WTC11 (cell line): ENCODE measurements around the gene TMEM117. TPM values are rescaled to one million over a fixed set of nuclear protein-coding genes. Genes with fewer than 3 reads are reported as not detected.

Source experiments
- ATAC-seq: fragments of 200-7000 bp; cut with Tn5 transposase; 2 replicates; pipeline ENCODE4 v1.10.0; 2021; ENCODE audit warnings: mild to moderate bottlenecking, moderate library complexity
- CTCF ChIA-PET: fragments of 300-600 bp; sonication (Branson Sonifier 250); formaldehyde crosslinking; loops from one replicate; lab custom pipeline; 2021; ENCODE audit warnings: antibody characterized with exemption; lab: Charles Lee
- POLR2A ChIA-PET: fragments of 350-600 bp; sonication (Branson Sonifier 250); formaldehyde crosslinking; loops from one replicate; lab custom pipeline; 2021; ENCODE audit warnings: antibody characterized with exemption; lab: Charles Lee
- DNase-seq: peaks from one replicate; pipeline ENCODE4 v3.0.0; 2021; ENCODE audit warnings: low spot score
- H3K27ac Mint-ChIP-seq: 2 replicates; pipeline ENCODE4 v1.8.0; 2021; ENCODE audit warnings: mixed read lengths
- H3K27me3 Mint-ChIP-seq: 2 replicates; pipeline ENCODE4 v1.8.0; 2021; ENCODE audit warnings: low read depth, mild to moderate bottlenecking, moderate library complexity, mixed read lengths
- H3K36me3 Mint-ChIP-seq: 2 replicates; pipeline ENCODE4 v1.8.0; 2021; ENCODE audit warnings: mixed read lengths
- H3K4me1 Mint-ChIP-seq: 2 replicates; pipeline ENCODE4 v1.8.0; 2022; ENCODE audit warnings: mixed read lengths
- H3K4me3 Mint-ChIP-seq: 2 replicates; pipeline ENCODE4 v1.8.0; 2021; ENCODE audit warnings: mild to moderate bottlenecking, moderate library complexity, mixed read lengths
- H3K9me3 Mint-ChIP-seq: 2 replicates; pipeline ENCODE4 v1.8.0; 2021; ENCODE audit warnings: mixed read lengths
- ESRRA ChIP-seq: sonication (generic); formaldehyde crosslinking; IDR thresholded peaks from 2 replicates; pipeline ENCODE4 v1.8.1; 2022; ENCODE audit warnings: mild to moderate bottlenecking, missing genetic modification reagents, borderline replicate concordance
- ETV6 ChIP-seq: sonication (generic); formaldehyde crosslinking; IDR thresholded peaks from 2 replicates; pipeline ENCODE4 v1.8.1; 2022; ENCODE audit warnings: mild to moderate bottlenecking, missing genetic modification reagents
- MXD4 ChIP-seq: fragments of 250-450 bp; sonication (Bioruptor Pico); IDR thresholded peaks from 2 replicates; pipeline ENCODE4 v1.8.0; 2021; ENCODE audit warnings: mild to moderate bottlenecking, moderate library complexity, borderline replicate concordance
- MYBL2 ChIP-seq: sonication (generic); formaldehyde crosslinking; IDR thresholded peaks from 2 replicates; pipeline ENCODE4 v1.8.1; 2023; ENCODE audit warnings: mild to moderate bottlenecking, moderate library complexity, missing genetic modification reagents
- PRRX2 ChIP-seq: fragments of 250-450 bp; sonication (Bioruptor Pico); IDR thresholded peaks from 2 replicates; pipeline ENCODE4 v1.8.0; 2021; ENCODE audit warnings: mild to moderate bottlenecking
- ZNF121 ChIP-seq: sonication (generic); formaldehyde crosslinking; IDR thresholded peaks from 2 replicates; pipeline ENCODE4 v1.8.0; 2023; ENCODE audit warnings: missing genetic modification reagents
- ZNF416 ChIP-seq: fragments of 250-450 bp; sonication (Bioruptor Pico); IDR thresholded peaks from 2 replicates; pipeline ENCODE4 v1.9.0; 2021; ENCODE audit warnings: mild to moderate bottlenecking, inconsistent platforms
- total RNA-seq: library from RNA; stranded (reverse); gene quantifications from 3 replicates; pipeline ENCODE4 v1.2.3, GENCODE V29; 2021
- TF ChIP-seq, protein P1 (sequence below): fragments of 250-450 bp; sonication (Bioruptor Pico); IDR thresholded peaks from 2 replicates; pipeline ENCODE4 v1.9.0; 2021; ENCODE audit warnings: mild to moderate bottlenecking, borderline replicate concordance
- TF ChIP-seq, protein P2 (sequence below): sonication (generic); formaldehyde crosslinking; IDR thresholded peaks from 2 replicates; pipeline ENCODE4 v1.8.1; 2023; ENCODE audit warnings: mild to moderate bottlenecking, missing genetic modification reagents
- TF ChIP-seq, protein P3 (sequence below): sonication (generic); formaldehyde crosslinking; IDR thresholded peaks from 2 replicates; pipeline ENCODE4 v1.8.0; 2022; ENCODE audit warnings: mild to moderate bottlenecking, missing genetic modification reagents
- TF ChIP-seq, protein P4 (sequence below): sonication (generic); formaldehyde crosslinking; IDR thresholded peaks from 2 replicates; pipeline ENCODE4 v1.8.1; 2023; ENCODE audit warnings: mild to moderate bottlenecking, moderate library complexity, missing genetic modification reagents
- TF ChIP-seq, protein P5 (sequence below): sonication (generic); formaldehyde crosslinking; IDR thresholded peaks from 2 replicates; pipeline ENCODE4 v1.8.1; 2022; ENCODE audit warnings: mild to moderate bottlenecking, moderate library complexity, missing genetic modification reagents
- TF ChIP-seq, protein P6 (sequence below): fragments of 250-450 bp; sonication (Bioruptor Pico); IDR thresholded peaks from 2 replicates; pipeline ENCODE4 v1.9.0; 2021; ENCODE audit warnings: mild to moderate bottlenecking

Gene TMEM117
- total RNA-seq, 1 experiment from 2014 or later, result 1.5 TPM

DNA sequence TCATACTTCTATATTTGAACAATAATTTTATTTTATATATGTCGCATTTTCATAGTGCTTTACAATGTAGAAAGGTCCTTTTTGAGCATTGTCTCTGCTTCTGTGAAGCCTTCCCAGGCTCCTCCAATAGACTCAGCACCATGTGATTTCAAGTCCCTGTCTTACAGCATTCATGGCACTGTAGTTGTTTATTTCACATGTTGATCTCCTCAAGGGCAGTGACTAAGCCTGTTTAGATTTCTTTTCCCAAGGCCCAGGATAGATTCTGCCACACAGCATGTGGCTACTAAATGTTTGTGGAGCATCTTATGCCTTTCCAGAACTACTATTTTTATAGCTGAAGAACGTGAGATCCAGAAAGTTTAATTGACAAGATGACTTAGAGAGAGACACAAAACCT, 391.7 kb downstream of the TMEM117 start (continued):
- TF ChIP-seq, protein P1, sequence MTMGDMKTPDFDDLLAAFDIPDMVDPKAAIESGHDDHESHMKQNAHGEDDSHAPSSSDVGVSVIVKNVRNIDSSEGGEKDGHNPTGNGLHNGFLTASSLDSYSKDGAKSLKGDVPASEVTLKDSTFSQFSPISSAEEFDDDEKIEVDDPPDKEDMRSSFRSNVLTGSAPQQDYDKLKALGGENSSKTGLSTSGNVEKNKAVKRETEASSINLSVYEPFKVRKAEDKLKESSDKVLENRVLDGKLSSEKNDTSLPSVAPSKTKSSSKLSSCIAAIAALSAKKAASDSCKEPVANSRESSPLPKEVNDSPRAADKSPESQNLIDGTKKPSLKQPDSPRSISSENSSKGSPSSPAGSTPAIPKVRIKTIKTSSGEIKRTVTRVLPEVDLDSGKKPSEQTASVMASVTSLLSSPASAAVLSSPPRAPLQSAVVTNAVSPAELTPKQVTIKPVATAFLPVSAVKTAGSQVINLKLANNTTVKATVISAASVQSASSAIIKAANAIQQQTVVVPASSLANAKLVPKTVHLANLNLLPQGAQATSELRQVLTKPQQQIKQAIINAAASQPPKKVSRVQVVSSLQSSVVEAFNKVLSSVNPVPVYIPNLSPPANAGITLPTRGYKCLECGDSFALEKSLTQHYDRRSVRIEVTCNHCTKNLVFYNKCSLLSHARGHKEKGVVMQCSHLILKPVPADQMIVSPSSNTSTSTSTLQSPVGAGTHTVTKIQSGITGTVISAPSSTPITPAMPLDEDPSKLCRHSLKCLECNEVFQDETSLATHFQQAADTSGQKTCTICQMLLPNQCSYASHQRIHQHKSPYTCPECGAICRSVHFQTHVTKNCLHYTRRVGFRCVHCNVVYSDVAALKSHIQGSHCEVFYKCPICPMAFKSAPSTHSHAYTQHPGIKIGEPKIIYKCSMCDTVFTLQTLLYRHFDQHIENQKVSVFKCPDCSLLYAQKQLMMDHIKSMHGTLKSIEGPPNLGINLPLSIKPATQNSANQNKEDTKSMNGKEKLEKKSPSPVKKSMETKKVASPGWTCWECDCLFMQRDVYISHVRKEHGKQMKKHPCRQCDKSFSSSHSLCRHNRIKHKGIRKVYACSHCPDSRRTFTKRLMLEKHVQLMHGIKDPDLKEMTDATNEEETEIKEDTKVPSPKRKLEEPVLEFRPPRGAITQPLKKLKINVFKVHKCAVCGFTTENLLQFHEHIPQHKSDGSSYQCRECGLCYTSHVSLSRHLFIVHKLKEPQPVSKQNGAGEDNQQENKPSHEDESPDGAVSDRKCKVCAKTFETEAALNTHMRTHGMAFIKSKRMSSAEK (CRISPR knock-in tag), result no peak

DNA sequence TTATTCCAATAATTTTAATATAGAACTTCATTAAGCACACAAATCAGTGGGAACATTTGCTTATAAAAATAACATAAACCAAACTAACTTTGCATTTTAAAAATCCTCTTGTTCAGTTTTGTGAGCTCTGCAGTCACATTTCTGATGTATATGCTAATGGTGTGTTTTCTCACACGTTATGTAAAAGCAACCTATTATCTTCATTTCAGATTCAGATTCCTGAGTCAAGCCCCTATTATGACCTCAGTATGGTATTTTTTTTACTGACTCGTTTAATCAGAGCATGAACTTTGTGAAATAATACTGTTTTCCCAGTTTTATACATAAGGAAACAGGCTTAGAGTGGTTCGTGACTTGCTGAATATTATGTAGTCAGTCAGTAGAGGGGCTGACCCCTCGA, 394.0 kb downstream of the TMEM117 start:
- Mint-ChIP-seq H3K27ac (no peak overlapping the region), H3K27me3 (no peaks in the 10 kb centered on the region), H3K4me1 (peaks cover 2% of the 10 kb centered on the region), H3K9me3 (no peaks in the 10 kb centered on the region), H3K36me3 (no peaks in the 10 kb centered on the region), H3K4me3 (no peak overlapping the region)
- TF ChIP-seq, protein P2, sequence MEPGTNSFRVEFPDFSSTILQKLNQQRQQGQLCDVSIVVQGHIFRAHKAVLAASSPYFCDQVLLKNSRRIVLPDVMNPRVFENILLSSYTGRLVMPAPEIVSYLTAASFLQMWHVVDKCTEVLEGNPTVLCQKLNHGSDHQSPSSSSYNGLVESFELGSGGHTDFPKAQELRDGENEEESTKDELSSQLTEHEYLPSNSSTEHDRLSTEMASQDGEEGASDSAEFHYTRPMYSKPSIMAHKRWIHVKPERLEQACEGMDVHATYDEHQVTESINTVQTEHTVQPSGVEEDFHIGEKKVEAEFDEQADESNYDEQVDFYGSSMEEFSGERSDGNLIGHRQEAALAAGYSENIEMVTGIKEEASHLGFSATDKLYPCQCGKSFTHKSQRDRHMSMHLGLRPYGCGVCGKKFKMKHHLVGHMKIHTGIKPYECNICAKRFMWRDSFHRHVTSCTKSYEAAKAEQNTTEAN (CRISPR knock-in tag), result no peak
- TF ChIP-seq, protein P3, sequence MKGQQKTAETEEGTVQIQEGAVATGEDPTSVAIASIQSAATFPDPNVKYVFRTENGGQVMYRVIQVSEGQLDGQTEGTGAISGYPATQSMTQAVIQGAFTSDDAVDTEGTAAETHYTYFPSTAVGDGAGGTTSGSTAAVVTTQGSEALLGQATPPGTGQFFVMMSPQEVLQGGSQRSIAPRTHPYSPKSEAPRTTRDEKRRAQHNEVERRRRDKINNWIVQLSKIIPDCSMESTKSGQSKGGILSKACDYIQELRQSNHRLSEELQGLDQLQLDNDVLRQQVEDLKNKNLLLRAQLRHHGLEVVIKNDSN, result no peak
- TF ChIP-seq, protein P4, sequence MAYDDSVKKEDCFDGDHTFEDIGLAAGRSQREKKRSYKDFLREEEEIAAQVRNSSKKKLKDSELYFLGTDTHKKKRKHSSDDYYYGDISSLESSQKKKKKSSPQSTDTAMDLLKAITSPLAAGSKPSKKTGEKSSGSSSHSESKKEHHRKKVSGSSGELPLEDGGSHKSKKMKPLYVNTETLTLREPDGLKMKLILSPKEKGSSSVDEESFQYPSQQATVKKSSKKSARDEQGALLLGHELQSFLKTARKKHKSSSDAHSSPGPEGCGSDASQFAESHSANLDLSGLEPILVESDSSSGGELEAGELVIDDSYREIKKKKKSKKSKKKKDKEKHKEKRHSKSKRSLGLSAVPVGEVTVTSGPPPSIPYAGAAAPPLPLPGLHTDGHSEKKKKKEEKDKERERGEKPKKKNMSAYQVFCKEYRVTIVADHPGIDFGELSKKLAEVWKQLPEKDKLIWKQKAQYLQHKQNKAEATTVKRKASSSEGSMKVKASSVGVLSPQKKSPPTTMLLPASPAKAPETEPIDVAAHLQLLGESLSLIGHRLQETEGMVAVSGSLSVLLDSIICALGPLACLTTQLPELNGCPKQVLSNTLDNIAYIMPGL (CRISPR knock-in tag), result no peak
- TF ChIP-seq ESRRA (CRISPR knock-in tag), result no peak
- TF ChIP-seq, protein P1 (CRISPR knock-in tag), result no peak
- TF ChIP-seq MXD4, result no peak
- TF ChIP-seq, protein P5, sequence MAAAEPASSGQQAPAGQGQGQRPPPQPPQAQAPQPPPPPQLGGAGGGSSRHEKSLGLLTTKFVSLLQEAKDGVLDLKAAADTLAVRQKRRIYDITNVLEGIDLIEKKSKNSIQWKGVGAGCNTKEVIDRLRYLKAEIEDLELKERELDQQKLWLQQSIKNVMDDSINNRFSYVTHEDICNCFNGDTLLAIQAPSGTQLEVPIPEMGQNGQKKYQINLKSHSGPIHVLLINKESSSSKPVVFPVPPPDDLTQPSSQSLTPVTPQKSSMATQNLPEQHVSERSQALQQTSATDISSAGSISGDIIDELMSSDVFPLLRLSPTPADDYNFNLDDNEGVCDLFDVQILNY, result no peak
- no peak for TF ChIP-seq ETV6
- TF ChIP-seq, protein P6, sequence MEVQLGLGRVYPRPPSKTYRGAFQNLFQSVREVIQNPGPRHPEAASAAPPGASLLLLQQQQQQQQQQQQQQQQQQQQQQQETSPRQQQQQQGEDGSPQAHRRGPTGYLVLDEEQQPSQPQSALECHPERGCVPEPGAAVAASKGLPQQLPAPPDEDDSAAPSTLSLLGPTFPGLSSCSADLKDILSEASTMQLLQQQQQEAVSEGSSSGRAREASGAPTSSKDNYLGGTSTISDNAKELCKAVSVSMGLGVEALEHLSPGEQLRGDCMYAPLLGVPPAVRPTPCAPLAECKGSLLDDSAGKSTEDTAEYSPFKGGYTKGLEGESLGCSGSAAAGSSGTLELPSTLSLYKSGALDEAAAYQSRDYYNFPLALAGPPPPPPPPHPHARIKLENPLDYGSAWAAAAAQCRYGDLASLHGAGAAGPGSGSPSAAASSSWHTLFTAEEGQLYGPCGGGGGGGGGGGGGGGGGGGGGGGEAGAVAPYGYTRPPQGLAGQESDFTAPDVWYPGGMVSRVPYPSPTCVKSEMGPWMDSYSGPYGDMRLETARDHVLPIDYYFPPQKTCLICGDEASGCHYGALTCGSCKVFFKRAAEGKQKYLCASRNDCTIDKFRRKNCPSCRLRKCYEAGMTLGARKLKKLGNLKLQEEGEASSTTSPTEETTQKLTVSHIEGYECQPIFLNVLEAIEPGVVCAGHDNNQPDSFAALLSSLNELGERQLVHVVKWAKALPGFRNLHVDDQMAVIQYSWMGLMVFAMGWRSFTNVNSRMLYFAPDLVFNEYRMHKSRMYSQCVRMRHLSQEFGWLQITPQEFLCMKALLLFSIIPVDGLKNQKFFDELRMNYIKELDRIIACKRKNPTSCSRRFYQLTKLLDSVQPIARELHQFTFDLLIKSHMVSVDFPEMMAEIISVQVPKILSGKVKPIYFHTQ (CRISPR knock-in tag), result no peak
- no peak for TF ChIP-seq ZNF416 (CRISPR knock-in tag)
- TF ChIP-seq MYBL2 (CRISPR knock-in tag), result no peak
- TF ChIP-seq ZNF121 (CRISPR knock-in tag), result no peak
- no peak for TF ChIP-seq PRRX2 (CRISPR knock-in tag)
- DNase-seq, result no peak
- CTCF ChIA-PET, result interaction anchor here (0.6 kb wide), 1 partner anchor 214 kb away, joined by 3 read pairs; no protein-coding TSS in a partner anchor
- POLR2A ChIA-PET, result no interaction called here
- no peak for ATAC-seq
